NCI-H1092 treated with DMSO at 0.1 percent for 48 hours (cell line): ENCODE measurements around the gene CPSF3.

Experiments
- DNase-seq: peaks from one replicate; lab custom pipeline; 2025; lab: John Stamatoyannopoulos, UW

The CPSF3 gene

DNA sequence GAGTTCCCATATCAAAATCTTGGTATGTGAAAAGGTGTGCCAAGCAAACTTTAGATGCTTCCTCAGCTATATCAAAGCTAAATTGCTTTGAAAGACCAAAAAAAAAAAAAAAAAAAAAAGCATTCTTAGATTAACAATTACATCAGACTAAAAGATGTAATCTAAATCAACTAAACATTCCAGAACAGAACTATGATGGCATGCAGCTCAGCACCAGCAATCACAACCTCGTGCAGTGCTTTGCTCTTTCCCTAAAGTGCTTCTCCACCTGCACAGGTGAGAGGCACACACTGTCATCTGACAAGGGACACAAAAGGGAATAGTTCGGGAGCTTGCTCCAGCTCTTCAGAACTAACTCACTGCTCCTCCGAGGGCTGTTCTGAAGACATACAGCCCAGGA, 94.7 kb downstream of the CPSF3 start:
- DNase-seq = no peak

DNA sequence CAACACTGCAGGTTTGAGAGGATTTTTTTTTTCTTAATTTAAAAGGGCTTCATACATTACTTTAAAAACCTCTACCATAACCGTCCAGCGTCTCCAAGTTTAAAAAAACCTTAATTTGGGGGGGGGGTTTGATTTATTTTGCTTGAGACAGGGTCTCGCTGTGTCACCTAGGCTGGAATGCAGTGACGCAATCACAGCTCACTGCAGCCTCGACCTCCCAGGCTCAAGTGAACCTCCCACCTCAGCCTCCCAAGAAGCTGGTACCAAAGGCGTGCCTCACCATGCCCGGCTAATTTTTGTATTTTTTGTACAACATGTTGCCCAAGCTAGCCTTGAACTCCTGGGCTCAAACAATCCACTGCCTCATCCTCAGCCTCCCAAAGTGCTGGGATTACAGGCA, 95.3 kb downstream of the CPSF3 start:
- no peak for DNase-seq

DNA sequence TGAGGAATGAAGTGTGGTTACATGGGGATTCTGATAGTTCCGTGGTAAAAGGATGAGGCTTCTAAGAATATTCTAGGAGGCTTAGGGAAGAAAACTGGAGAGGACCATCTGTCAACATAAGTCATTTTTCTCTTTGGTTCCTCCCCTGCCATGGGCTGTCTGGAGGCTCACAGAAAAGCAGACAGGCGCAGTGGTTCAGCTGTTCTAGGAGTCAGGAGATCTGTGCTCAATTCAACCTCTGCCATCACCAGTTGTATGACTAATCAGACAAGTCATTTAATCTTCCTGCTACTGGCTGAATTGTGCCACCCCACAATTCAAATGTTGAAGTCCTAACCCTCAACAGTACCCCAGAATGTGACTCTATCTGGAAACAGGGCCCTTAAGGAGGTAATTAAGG, 95.8 kb downstream of the CPSF3 start:
- DNase-seq = no peak
